HG03108 (cell line): ENCODE measurements around the gene IGF2BP3.
"Not testable (repeated sequence)": the region's sequence is repeated elsewhere in the genome, so short reads cannot be mapped to it uniquely, and the experiment has no call there.

Experiments
- ATAC-seq: cut with Tn5 transposase; IDR thresholded peaks from one replicate; pipeline ENCODE4 v1.9.1; 2021; ENCODE audit warnings: moderate library complexity; ENCODE audit not compliant: unreplicated experiment

The IGF2BP3 gene

DNA sequence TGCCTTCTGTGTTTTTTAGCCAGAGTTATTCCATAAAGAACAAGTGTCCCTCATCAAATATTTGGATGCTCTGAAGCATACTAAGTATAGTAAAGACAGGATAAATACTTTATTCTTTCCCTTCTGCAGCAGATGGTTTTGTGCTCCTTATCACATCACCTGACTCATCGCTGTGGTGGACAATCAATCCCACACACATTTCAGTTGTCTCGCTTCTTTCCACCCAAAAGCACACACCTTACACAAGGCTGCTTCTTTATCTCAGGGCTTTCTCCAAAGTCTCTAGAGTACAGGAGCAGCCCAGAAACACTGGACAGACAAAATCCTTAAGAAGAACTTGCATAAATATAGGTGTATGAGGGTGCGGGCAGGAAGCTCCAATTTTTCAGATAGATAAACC is 43.4 kb downstream of the IGF2BP3 start:
- no peak for ATAC-seq

DNA sequence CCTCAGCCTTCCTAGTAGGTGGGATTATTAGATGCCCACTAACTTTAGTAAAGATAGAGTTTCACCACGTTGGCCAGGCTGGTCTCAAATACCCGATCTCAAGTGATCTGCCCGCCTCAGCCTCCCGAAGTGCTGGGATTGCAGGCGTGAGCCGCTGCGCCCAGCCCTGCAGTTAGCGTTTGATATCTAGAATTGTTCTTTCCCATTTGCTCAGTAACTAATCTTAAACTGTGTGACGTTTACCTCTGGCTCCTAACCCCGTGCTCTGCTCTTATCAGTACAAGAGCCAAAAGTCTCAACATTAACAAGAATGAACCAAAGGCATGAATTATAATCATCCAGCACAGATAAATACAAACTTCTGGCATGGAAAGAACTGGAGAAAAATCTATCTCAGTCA is 47.4 kb downstream of the IGF2BP3 start:
- no peak for ATAC-seq

DNA sequence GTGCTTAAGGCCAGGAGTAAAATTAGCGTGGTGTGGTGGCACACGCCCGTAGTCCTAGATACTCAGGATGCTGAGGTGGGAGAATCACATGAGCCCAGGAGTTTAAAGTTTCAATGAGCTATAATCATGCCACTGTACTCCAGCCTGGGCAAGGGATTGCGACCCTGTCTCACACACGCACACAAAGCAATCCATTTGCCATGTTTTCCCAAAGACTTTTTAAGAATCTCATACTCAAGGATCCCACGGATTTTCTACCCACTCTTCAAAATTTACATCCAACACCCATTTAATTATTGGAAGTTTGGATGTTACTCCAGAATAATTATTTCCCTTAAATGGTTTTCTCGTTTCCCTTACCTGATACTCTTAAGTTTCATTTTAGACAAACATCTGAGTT is 47.9 kb downstream of the IGF2BP3 start:
- no peak for ATAC-seq

DNA sequence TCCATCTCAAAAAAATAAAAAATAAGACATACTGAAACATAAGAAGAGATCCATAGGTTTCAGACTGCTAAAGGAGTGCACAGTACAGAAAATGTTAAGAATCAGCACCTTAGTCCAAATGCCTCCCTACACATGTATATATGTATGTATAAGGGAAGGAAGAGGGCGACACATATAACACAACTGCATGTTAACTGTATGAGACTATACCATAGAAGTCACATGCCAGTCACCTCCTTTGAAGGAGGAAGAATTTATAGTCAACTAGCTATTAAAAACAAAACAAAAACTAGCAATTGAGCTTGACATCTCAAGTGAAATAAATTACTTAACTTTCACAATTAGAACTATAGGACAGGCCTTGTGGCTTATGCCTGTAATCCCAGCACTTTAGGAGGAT is 50.4 kb downstream of the IGF2BP3 start:
- ATAC-seq = no peak

GRCh38 chr7:23419160-23419559 is 51.1 kb downstream of the IGF2BP3 start:
- no peak for ATAC-seq

- ATAC-seq = no peak
Measured at GRCh38 chr7:23418046-23418445, 52.2 kb downstream of the IGF2BP3 start.

DNA sequence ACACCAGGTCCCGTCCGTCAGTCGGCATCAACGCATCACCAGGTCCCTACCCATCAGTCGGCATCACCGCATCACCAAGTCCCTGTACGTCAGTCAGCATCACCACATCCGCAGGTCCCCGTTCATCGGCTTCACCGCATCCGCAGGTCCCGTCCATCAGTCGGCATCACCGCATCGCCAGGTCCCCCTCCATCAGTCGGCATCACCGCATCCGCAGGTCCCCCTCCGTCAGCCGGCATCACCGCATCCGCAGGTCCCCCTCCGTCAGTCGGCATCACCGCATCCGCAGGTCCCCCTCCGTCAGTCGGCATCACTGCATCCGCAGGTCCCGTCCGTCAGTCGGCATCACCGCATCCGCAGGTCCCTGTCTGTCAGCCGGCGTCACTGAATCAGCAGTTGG is 55.1 kb downstream of the IGF2BP3 start:
- ATAC-seq = no peak

GRCh38 chr7:23410446-23411183 is 59.7 kb downstream of the IGF2BP3 start:
- peak; percentile 84 for ATAC-seq

GRCh38 chr7:23406564-23406963 is 63.7 kb downstream of the IGF2BP3 start:
- ATAC-seq = not testable (repeated sequence)

DNA sequence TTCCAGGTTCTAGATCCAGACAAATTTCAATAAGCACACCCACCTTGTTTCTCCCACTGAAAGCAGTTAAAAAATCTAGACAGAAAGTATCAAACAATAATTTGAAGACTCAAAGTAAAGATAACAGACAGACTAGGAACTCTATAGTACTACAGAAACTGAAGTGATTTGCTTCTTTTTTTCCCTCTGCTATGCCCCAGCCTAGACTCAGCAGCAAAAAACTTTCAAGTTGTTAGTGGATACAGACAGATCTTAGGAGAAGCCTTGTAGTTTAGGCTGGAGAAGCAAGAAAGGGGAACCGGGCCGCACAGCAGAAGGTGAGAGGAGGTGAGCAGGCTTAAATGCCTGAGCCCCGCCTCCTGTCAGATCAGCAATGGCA is 65.1 kb downstream of the IGF2BP3 start:
- no peak for ATAC-seq

GRCh38 chr7:23404546-23405239 is 65.6 kb downstream of the IGF2BP3 start:
- no peak for ATAC-seq

- no peak for ATAC-seq
Measured at GRCh38 chr7:23403970-23404369, 66.3 kb downstream of the IGF2BP3 start.

GRCh38 chr7:23398090-23398489 is 72.2 kb downstream of the IGF2BP3 start:
- ATAC-seq = not testable (repeated sequence)

- no peak for ATAC-seq
Measured at GRCh38 chr7:23397241-23397640, 73.0 kb downstream of the IGF2BP3 start.

GRCh38 chr7:23396222-23397015 is 73.9 kb downstream of the IGF2BP3 start:
- ATAC-seq = no peak

DNA sequence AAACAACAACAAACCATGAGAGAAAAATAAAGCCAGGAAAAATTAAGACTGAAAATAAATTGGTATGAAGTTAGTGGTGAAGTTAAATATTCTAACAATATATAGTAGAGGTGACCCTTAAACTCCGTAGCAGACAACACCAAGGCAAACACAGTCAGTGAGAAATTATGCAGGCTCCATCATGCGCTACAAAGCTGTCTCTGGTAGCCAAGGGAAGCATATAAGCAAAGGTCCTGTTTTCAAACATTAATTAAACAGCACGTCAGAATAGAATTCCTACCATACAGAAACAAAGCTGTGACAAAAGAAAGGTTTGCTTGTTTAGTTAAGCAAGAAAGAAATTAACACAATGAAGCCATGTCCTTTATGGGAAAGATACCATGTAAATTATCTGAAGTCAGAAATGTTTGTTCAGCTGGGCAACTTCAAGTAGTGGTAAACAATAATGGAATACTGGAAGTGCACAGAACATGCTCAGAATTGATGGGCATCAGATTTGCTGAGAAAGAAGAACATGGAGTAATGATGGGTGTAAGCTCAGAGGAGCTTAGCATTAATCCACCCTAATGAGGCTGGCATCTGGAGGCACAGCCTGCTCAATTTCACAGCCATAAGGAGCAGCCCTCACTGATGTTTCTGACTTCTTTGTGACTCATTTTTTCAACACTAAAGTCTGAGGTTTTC is 75.7 kb downstream of the IGF2BP3 start:
- ATAC-seq = no peak

DNA sequence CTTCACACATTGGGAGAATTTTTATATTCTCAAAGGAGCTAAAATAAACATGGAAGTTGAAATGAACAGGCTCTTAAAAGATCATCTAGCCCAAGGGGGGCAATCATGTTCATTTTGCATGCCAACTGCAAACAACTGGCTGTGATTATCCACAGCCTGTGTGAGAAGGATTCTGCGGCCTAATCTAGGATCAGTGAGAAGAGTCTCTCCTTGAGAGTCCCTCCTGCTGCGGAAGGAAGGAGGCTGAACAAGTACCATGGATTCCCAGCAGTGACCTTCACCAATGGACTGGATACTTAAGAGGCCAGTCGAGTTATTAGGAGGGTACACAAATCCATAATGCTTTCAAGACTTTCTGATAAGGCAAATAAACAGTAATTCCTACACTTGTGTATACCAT is 76.7 kb downstream of the IGF2BP3 start:
- no peak for ATAC-seq

DNA sequence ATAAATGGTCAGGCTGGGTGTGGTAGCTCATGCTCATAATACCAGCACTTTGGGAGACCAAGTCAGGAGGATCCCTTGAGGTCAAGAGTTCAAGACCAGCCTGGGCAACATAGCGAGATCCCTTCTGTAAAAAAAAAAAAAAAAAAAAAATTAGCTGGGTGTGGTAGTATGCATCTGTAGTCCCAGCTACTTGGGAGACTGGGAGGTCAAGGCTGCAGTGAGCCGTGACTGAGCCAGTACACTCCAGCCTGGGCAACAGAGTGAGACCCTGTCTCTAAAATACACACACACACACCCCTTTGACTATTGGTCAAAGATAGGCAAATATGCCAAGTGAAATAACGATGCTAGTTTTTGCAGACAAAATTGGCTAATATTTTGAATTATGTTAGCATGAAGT is 80.6 kb downstream of the IGF2BP3 start:
- no peak for ATAC-seq

DNA sequence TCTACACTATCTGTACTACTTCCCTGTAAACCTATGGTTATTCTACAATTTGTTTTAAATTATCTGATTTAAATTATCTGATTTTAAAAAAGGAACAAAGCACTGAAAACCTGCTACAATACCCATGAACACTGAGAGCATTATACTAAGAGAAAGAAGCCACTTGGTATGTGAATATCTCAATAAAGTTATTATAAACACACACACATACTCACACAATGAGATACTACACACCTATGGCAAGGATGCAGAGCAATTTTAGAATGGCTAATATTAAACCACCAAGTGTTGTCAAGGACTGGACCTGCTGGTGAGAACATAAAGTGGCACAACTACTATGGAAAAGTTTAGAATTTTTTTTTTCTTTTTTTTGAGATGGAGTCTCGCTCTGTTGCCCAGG is 82.7 kb downstream of the IGF2BP3 start:
- ATAC-seq = no peak

- ATAC-seq = no peak
Measured at GRCh38 chr7:23385140-23385539, 85.2 kb downstream of the IGF2BP3 start.

GRCh38 chr7:23383225-23383624 is 87.1 kb downstream of the IGF2BP3 start:
- ATAC-seq = no peak
